Suppressor macrophage treated with lipopolysaccharide for 1 hour (primary cell): ENCODE data around the gene SLC30A1.
A peak's percentile ranks its signal among the peaks of the same experiment; 100 is the strongest.
"Not testable (repeated sequence)": the region's sequence is repeated elsewhere in the genome, so short reads cannot be mapped to it uniquely, and the experiment has no call there.

Source experiments
- DNase-seq, 3 donors: peaks; one replicate each; pipeline ENCODE4 v3.0.0-alpha.2; 2020 to 2022

SLC30A1 gene

GRCh38 chr1:211578640-211579439, at the start of gene SLC30A1:
SLC30A1 (minus strand) TSS chr1:211579161; CDS start chr1:211578612, 549 bp downstream.
- peak; percentile 100 for DNase-seq

GRCh38 chr1:211628417-211628816, 49.5 kb upstream of the SLC30A1 start:
- DNase-seq = no peak

- DNase-seq = no peak
These were observed 48.3 kb upstream of the SLC30A1 start for GRCh38 chr1:211627259-211627658.

GRCh38 chr1:211625866-211626265, 46.9 kb upstream of the SLC30A1 start:
- DNase-seq = not testable (repeated sequence)

GRCh38 chr1:211625040-211625439, 46.1 kb upstream of the SLC30A1 start:
- DNase-seq = peak; percentile 78 to 81 (median 78)

GRCh38 chr1:211623515-211623914, 44.6 kb upstream of the SLC30A1 start:
- no peak for DNase-seq

- peak in 2 of 3 donors; percentile 37 to 42 for DNase-seq
These were observed 42.7 kb upstream of the SLC30A1 start for GRCh38 chr1:211621447-211622198.

GRCh38 chr1:211620097-211620496, 41.1 kb upstream of the SLC30A1 start:
- DNase-seq = no peak

- DNase-seq = no peak
These were observed 40.4 kb upstream of the SLC30A1 start for GRCh38 chr1:211619033-211619996.

GRCh38 chr1:211616965-211617297, 38.0 kb upstream of the SLC30A1 start:
- no peak for DNase-seq

GRCh38 chr1:211616231-211616964, 37.4 kb upstream of the SLC30A1 start:
- no peak for DNase-seq

GRCh38 chr1:211614615-211615014, 35.7 kb upstream of the SLC30A1 start:
- no peak for DNase-seq

- no peak for DNase-seq
These were observed 35.0 kb upstream of the SLC30A1 start for GRCh38 chr1:211613951-211614350.

GRCh38 chr1:211613108-211613947, 34.4 kb upstream of the SLC30A1 start:
- DNase-seq = peak; percentile 96 to 98 (median 96)

- no peak for DNase-seq
These were observed 33.8 kb upstream of the SLC30A1 start for GRCh38 chr1:211612786-211613107.

GRCh38 chr1:211611818-211612217, 32.9 kb upstream of the SLC30A1 start:
- no peak for DNase-seq

- peak; percentile 75 to 82 (median 75) for DNase-seq
These were observed 32.0 kb upstream of the SLC30A1 start for GRCh38 chr1:211610779-211611556.

- no peak for DNase-seq
These were observed 30.4 kb upstream of the SLC30A1 start for GRCh38 chr1:211609120-211610024.

GRCh38 chr1:211607754-211608473, 29.0 kb upstream of the SLC30A1 start:
- DNase-seq = no peak
